ENCODE measurements around the gene MAGEA8. TPM values are rescaled to one million over a fixed set of nuclear protein-coding genes. Genes with fewer than 3 reads are reported as not detected.

Gene MAGEA8
- total and polyA plus RNA-seq, 4 donors, result not detected

GRCh38 chrX:149851864-149852263 is 29.1 kb upstream of the MAGEA8 start:
- H3K4me1 ChIP-seq (ENCODE audit: control insufficient read depth in 4 of 4, insufficient read depth in 4 of 4, low read length in 3 of 4), result no peaks in the 10 kb centered on the region
- H3K4me3 ChIP-seq (ENCODE audit: low read depth in 1 of 3, low read length in 3 of 3), result no peak overlapping the region
- H3K27me3 ChIP-seq (ENCODE audit: control insufficient read depth in 4 of 4, insufficient read depth in 4 of 4, low read length in 3 of 4), result no peaks in the 10 kb centered on the region
- no peak overlapping the region for H3K9ac ChIP-seq (ENCODE audit: low read depth in 1 of 2, low read length in 2 of 2)
- H3K36me3 ChIP-seq (ENCODE audit: control insufficient read depth in 4 of 4, insufficient read depth in 3 of 4, low read depth in 1 of 4, low read length in 3 of 4), result no peaks in the 10 kb centered on the region
- no peak for TF ChIP-seq TAF1 (conservative IDR thresholded peaks at IDR 0.05)
- H3K27ac ChIP-seq (ENCODE audit: low read depth in 1 of 2, low read length in 2 of 2), result no peak overlapping the region
- DNase-seq (ENCODE audit: low spot score), result no peak
- H3K9me3 ChIP-seq (ENCODE audit: control insufficient read depth in 4 of 4, low read length in 3 of 4), result peaks cover 0 to 2% (median 0%) of the 10 kb centered on the region in 4 donors

GRCh38 chrX:149853925-149854324 is 27.1 kb upstream of the MAGEA8 start:
- Histone ChIP-seq H3K4me1 (ENCODE audit: control insufficient read depth in 4 of 4, insufficient read depth in 4 of 4, low read length in 3 of 4) (no peaks in the 10 kb centered on the region), H3K36me3 (ENCODE audit: control insufficient read depth in 4 of 4, insufficient read depth in 3 of 4, low read depth in 1 of 4, low read length in 3 of 4) (no peaks in the 10 kb centered on the region), H3K9ac (ENCODE audit: low read depth in 1 of 2, low read length in 2 of 2) (no peak overlapping the region), H3K27ac (ENCODE audit: low read depth in 1 of 2, low read length in 2 of 2) (no peak overlapping the region), H3K4me3 (ENCODE audit: low read depth in 1 of 3, low read length in 3 of 3) (no peak overlapping the region), H3K27me3 (ENCODE audit: control insufficient read depth in 4 of 4, insufficient read depth in 4 of 4, low read length in 3 of 4) (peaks cover 0 to 2% (median 0%) of the 10 kb centered on the region in 4 donors), H3K9me3 (ENCODE audit: control insufficient read depth in 4 of 4, low read length in 3 of 4) (peaks cover 0 to 2% (median under 1%) of the 10 kb centered on the region in 4 donors)
- TF ChIP-seq ZBTB33 (IDR thresholded peaks at IDR 0.05) (no peak), RXRA (IDR thresholded peaks at IDR 0.05) (no peak), HNF4G (IDR thresholded peaks at IDR 0.05) (no peak), SP1 (IDR thresholded peaks at IDR 0.05) (no peak), FOXA1 (IDR thresholded peaks at IDR 0.05) (no peak), JUND (IDR thresholded peaks at IDR 0.05) (no peak), EGR1 (IDR thresholded peaks at IDR 0.05; ENCODE audit: low read depth in 2 of 2) (no peak), FOXA2 (IDR thresholded peaks at IDR 0.05) (no peak), ATF3 (IDR thresholded peaks at IDR 0.05) (no peak), TAF1 (conservative IDR thresholded peaks at IDR 0.05) (no peak), HNF4A (conservative IDR thresholded peaks at IDR 0.05) (no peak), NR2F2 (IDR thresholded peaks at IDR 0.05) (no peak), YY1 (IDR thresholded peaks at IDR 0.05) (no peak), GABPA (IDR thresholded peaks at IDR 0.05 in 1 of 2, conservative IDR thresholded peaks at IDR 0.05 in 1 of 2) (no peak), CTCF (IDR thresholded peaks at IDR 0.05; ENCODE audit: low read depth, low read length, missing input control) (no peak), RAD21 (IDR thresholded peaks at IDR 0.05) (no peak), REST (IDR thresholded peaks at IDR 0.05) (no peak), MAX (IDR thresholded peaks at IDR 0.05) (no peak)
- 65% methylated on average over 2 of the region's 2 CpGs for WGBS
- DNase-seq (ENCODE audit: low spot score), result no peak

All from liver (tissue), 9 donors.